Measurements from ENCODE around the gene ADIPOR2. TPM values are rescaled to one million over a fixed set of nuclear protein-coding genes. Genes with fewer than 3 reads are reported as not detected.

ADIPOR2 gene
- total and polyA plus RNA-seq, 10 of the 15 experiments (the other 5 are each of a cell fraction or from before 2014, with no cell fraction given) = 8.6 to 65.0 (median 38.0) TPM

DNA sequence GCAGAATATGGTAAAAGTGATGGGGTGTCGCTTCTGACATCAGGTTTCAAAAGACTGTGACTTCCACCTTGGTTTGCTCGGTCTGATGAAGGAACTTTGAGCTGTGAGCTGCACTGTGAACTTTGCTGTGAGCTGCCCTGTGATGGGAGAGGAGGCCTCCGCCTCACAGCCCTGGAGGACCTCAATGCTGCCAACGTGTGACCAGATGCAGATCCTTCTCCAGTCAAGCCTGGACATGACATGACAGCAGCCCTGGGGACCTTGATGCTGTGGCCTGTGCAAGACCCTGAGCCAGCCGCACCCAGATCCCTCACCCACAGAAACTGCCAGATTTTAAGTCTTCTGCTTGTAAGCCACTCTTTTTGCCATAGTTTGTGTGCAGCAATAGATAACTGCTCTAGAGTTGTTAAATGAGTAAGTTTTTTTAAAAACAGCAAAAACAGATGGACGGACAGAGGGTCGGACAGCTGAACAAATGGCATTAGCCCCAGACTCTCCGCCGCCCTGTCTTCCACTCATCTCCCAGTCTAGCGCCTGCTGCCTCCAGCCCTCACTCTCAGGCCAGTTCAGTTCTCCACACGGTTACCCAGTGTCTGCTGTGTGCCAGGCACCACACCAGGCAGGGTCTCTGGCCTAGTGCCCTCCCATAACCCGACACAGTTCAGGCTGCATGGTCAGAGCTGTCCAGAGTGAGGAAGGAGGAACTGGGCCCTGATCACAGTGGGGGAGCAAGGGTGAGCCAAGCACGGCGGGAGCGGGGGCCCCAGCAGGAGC is 116.4 kb downstream of the ADIPOR2 start (continued):
- TF ChIP-seq, protein P1, sequence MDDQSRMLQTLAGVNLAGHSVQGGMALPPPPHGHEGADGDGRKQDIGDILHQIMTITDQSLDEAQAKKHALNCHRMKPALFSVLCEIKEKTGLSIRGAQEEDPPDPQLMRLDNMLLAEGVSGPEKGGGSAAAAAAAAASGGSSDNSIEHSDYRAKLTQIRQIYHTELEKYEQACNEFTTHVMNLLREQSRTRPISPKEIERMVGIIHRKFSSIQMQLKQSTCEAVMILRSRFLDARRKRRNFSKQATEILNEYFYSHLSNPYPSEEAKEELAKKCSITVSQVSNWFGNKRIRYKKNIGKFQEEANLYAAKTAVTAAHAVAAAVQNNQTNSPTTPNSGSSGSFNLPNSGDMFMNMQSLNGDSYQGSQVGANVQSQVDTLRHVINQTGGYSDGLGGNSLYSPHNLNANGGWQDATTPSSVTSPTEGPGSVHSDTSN (IDR thresholded peaks at IDR 0.05; ENCODE audit: insufficient replicate concordance, low read depth, low read length) = no peak
- TF ChIP-seq, protein P2, sequence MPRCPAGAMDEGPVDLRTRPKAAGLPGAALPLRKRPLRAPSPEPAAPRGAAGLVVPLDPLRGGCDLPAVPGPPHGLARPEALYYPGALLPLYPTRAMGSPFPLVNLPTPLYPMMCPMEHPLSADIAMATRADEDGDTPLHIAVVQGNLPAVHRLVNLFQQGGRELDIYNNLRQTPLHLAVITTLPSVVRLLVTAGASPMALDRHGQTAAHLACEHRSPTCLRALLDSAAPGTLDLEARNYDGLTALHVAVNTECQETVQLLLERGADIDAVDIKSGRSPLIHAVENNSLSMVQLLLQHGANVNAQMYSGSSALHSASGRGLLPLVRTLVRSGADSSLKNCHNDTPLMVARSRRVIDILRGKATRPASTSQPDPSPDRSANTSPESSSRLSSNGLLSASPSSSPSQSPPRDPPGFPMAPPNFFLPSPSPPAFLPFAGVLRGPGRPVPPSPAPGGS (IDR thresholded peaks at IDR 0.05; ENCODE audit: borderline replicate concordance, insufficient read depth, low read depth, low read length, poor library complexity, severe bottlenecking) = no peak
- TF ChIP-seq BMI1 (IDR thresholded peaks at IDR 0.05; ENCODE audit: borderline replicate concordance) = no peak
- TF ChIP-seq ZNF384 (IDR thresholded peaks at IDR 0.05; ENCODE audit: borderline replicate concordance, low read depth, low read length) = no peak
- TF ChIP-seq, protein P3, sequence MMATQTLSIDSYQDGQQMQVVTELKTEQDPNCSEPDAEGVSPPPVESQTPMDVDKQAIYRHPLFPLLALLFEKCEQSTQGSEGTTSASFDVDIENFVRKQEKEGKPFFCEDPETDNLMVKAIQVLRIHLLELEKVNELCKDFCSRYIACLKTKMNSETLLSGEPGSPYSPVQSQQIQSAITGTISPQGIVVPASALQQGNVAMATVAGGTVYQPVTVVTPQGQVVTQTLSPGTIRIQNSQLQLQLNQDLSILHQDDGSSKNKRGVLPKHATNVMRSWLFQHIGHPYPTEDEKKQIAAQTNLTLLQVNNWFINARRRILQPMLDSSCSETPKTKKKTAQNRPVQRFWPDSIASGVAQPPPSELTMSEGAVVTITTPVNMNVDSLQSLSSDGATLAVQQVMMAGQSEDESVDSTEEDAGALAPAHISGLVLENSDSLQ (IDR thresholded peaks at IDR 0.05) = no peak
- no peak for TF ChIP-seq SPI1 (IDR thresholded peaks at IDR 0.05; ENCODE audit: borderline replicate concordance, insufficient read depth, low read depth, low read length)

All from GM12878 (cell line).